ENCODE results near the gene CEP44. TPM values are rescaled to one million over a fixed set of nuclear protein-coding genes. Genes with fewer than 3 reads are reported as not detected.
A peak's percentile ranks its signal among the peaks of the same experiment; 100 is the strongest.
"Not testable (repeated sequence)": the region's sequence is repeated elsewhere in the genome, so short reads cannot be mapped to it uniquely, and the experiment has no call there.

CEP44 gene, protein sequence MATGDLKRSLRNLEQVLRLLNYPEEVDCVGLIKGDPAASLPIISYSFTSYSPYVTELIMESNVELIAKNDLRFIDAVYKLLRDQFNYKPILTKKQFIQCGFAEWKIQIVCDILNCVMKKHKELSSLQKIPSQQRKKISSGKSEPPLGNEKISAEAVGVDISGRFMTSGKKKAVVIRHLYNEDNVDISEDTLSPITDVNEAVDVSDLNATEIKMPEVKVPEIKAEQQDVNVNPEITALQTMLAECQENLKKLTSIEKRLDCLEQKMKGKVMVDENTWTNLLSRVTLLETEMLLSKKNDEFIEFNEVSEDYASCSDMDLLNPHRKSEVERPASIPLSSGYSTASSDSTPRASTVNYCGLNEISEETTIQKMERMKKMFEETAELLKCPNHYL
- 7.7 and 10.7 TPM in 2 replicates for total RNA-seq

DNA sequence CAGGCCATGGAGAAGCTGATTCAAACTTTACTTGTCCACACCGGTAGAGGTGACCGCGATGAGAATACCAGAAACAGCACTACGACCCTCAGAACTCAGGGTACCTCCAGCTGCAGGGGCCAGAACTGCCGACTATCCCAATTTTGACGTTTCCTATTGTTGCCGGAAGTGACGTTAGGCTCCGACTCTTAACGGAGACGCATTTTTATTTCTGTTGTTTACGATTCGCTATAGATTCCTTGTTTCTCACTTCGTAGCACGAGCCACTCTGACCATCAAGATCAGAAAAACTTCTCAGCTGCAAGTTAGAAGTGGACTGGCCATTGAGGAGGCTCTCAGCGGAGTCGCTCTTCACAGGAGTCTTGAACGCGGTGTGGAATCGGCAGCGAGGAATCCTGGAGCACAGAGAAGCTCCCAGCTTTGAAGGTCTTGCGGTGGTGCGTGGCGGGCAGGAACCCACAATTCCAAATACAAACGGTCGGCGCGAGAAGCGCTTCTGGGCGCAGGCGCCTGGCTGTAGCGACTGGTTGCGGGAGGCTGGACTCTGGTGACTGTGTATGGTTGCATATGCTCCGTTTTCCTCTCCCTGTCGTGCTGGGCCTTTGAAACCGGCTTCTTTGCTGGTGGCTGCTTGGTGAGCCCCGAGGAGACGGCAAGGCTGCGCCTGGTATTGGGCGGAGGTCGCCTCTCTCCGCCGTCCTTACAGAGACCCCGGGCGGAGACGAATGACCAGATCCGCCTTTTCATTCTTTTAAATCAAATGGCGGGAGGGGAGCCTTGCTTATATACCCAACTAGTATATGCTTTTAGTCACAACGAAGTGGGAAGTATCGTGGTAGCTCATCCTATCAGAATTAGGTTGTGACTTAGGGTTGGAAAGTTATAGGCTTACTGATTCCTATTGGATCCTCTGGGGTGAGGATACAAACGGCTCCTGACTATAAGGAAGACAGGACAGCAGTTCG is at the start of gene CEP44, which contains the start of gene FBXO8:
Gene CEP44 (plus strand): TSS at position 405 of the 965 bp plus-strand sequence. CDS start 15,211 bp downstream, outside the sequence.
Gene FBXO8 (minus strand): TSS at position 161 of the 965 bp plus-strand sequence. CDS start 20,575 bp downstream, outside the sequence.
- peak; percentile 78 to 83 for DNase-seq (ENCODE audit: low read depth in 2 of 2)

DNA sequence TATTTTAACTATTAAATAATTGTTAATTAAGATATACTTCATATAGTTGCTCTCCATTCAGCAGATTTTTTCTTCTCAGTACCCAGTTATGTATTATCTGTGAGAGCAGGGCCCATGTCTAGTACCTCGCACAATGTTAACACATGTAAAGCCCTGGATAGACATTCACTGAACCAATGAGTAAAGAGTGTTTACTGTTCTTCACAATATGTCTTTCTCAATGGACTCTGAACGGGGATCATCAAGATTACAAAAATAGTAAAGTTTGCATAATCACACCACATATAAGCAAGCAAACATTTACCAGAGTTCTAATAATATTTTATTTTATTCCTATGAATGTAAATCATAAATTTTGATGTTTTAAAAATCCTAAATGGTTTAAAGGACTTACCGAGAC is 47.4 kb upstream of the CEP44 start:
- DNase-seq (ENCODE audit: low read depth in 2 of 2), result no peak

DNA sequence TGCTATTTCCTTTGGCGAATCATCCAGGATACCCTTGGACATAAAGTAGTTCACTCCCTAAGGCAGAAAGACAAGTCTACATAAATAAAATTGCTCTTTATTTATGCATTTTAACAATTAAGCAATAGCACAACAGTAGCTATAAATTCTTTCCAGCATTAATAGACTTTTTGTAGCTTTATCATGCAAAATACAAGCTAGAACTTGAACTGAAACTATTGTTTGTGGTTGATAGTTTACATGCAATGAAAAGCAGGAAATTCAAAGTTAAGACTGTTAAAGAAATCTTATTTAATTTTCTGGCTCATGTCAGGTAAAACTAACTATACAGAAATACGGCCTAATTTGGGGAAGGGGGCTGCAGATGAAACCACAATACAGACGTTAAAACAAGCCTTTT is 42.5 kb upstream of the CEP44 start:
- DNase-seq (ENCODE audit: low read depth in 2 of 2), result no peak

- no peak for DNase-seq (ENCODE audit: low read depth in 2 of 2)
Observed at GRCh38 chr4:174244441-174244840, 39.3 kb upstream of the CEP44 start.

GRCh38 chr4:174245714-174246113 is 38.0 kb upstream of the CEP44 start:
- no peak for DNase-seq (ENCODE audit: low read depth in 2 of 2)

DNA sequence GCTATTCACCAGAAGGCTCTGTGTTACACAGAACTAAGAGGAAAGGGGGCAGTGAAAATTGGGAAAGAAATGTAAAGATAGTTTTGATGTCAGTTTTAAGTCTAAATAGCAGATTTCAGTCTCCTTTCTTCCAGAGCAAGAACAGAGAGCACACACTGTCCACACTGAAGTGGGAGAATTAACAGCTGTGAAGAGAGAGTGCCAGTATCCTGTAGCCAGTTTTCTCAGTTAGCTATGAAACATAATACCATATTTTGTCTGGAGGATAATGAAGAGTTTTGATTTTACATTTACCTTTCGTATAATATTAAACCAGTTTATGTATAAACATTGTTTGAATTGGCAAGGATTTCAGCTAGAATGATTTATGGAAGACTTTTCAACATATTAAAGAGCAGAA is 35.3 kb upstream of the CEP44 start:
- no peak for DNase-seq (ENCODE audit: low read depth in 2 of 2)

DNA sequence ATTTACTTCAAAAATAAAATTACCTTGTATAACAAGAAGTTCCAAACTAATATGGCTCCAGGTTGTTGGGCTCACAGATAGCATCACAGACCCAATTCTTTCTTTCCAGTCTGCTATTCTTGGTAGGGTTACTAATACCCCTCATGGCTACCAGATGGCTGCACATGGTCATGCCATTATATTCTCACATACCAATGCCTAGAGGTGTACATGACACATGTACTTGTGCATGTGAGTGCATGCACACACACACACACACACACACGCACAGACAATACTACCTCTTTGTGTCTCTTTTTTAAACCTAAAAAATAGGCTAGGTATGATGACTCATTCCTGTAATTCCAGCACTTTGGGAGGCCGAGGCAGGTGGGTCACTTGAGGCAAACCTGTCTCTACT is 31.3 kb upstream of the CEP44 start:
- DNase-seq (ENCODE audit: low read depth in 2 of 2), result no peak

DNA sequence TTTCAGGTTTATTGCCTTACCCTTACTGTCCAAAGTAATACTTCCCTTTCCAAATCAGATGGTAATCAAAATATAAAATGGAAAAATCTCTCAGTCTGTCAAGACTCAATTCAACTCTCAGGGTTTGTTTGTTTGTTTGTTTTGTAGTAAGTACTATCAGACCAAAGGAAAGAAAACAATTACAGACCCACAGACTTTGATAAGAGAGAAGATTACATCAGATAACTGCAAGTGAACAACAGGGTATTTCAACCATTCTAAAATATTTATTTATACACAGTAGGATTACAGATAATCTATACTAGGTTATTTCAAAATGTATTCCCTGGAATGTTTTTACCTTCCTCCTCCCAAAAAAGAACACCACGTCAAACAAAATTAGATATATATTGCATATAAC is 29.1 kb upstream of the CEP44 start:
- no peak for DNase-seq (ENCODE audit: low read depth in 2 of 2)

- DNase-seq (ENCODE audit: low read depth in 2 of 2), result no peak
Observed at GRCh38 chr4:174255374-174255773, 28.3 kb upstream of the CEP44 start.

GRCh38 chr4:174255786-174256185 is 27.9 kb upstream of the CEP44 start:
- no peak for DNase-seq (ENCODE audit: low read depth in 2 of 2)

DNA sequence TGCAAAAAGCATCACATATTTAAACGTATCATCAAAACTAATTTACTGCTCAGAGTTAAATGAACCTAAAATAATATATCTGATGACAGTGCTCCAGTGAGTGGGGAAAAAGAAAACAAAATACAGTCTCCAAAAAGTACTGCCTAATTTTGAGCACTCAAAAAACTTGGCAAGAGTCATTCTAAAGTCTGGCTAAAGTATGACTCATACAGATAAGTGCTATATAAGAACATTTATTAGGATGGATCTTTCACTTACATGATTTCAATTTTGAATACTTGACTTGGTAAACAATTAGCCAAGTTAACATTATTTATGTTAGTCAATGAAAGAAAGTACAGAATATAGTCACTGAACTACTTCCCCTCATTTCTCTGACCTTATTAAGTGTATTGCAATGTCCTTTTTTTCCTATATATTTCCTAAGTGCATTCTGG is 27.4 kb upstream of the CEP44 start:
- DNase-seq (ENCODE audit: low read depth in 2 of 2), result no peak

DNA sequence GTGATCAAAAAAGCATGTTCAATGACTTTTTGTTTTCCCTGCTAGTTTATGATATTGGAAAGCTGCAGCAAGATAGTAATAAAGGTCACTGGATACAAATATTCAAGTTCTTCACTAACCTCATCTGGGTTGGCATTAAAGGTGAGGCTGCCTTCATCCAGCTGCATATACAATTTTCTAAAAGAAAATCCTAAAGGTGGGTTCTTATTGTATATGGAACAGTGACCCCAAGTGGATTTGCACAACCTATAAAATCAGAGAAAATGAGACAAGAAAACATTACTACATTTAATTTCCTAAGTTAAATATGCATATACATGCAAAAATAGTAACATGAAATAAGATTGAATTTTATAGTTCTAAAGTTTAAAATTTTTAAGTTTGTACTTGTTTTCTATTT is 24.1 kb upstream of the CEP44 start:
- no peak for DNase-seq (ENCODE audit: low read depth in 2 of 2)

GRCh38 chr4:174260099-174260498 is 23.6 kb upstream of the CEP44 start:
- no peak for DNase-seq (ENCODE audit: low read depth in 2 of 2)

DNA sequence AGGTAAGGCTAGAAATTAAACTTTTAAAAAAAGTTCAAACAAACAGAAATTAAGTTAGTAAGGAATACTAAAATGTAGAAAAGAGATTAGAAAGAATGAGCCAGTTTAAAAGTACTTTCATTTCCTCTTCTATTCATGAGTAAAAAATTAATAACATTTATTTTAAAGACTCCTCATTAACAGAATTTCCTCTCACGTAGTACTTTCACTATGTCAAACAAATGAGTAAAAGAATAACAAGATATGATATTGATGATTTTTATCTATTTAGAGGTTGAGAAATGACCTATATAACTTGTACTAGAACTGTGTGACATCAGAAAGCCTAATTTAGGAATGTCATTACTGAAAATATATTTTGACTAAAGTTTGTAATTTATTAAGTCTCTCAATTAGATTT is 22.3 kb upstream of the CEP44 start:
- DNase-seq (ENCODE audit: low read depth in 2 of 2), result not testable (repeated sequence)

DNA sequence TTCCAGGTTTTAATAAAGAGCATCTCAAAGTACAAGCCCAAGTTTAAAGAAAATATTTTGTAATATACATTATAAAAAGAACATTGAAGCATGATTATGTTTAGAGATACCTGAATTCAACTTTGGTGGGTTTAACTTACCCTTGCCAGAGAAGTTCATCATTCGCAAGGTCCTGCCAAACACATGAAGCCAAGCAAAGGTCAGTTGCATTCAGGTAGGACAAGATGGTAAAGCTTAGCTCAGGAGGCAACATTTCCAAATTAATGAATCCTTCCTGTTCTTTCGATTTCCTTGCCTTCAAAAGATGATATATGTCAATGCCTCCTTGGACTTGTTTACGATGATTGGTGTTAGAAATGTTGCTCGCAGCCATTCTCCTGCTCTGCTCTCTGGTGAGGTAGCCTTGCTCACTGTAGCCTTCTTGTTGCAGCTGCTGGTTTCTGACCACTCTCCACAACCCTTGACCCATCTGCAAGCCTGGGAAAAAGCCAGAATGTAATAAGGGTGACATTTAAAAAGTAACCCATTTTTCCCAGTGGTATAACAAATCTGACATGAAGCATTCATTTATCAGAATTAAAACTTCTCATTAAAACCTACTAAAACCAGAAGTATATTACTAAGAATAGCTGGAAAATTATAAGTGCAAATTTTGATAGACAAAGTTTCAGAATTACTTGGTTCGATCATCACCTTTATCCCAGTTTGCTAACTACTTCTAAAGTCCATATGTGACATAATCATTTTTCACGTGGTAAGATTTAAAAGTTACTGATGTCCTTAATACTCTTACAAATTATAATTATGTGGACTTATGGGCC is 20.9 kb upstream of the CEP44 start:
- DNase-seq (ENCODE audit: low read depth in 2 of 2), result no peak

GRCh38 chr4:174263445-174263736 is 20.3 kb upstream of the CEP44 start:
- no peak for DNase-seq (ENCODE audit: low read depth in 2 of 2)

DNA sequence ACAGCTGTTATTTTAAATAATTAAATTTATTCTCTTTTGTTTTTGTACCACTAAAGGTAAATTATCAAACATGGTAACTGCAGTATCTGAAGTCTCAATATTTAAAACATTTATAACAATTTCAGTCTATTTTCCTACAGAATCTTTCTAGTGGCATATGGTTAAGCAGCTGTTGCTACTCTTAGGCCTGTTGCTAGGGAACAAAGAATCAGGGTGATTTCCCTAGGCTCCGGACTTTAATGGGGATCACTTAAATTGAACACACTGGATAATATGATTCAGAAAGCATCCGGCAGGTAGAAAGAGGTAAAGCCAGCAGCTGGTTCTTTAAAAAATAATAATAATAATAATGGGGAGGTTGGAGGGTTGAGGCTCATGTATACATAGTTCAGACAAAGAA is 17.8 kb upstream of the CEP44 start:
- DNase-seq (ENCODE audit: low read depth in 2 of 2), result no peak

DNA sequence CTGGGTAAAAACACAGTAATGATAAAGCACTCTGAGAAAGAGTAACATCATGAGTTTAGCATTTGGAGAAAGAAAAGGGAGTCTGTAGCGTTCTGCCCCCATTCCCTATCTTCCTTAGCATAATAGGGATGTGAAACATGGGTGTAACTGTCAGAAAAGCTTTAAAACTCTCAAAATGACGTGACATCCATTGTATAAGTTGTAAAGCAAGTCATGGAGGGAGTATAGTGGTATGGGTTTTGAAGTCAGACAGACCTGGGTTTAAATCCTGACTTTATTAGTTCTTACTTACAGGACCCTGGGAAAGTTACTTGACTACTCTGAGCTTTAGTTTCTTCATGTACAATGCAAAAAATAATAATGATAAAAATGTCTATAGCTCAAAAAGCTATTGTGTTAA is 17.3 kb upstream of the CEP44 start:
- DNase-seq (ENCODE audit: low read depth in 2 of 2), result no peak

GRCh38 chr4:174273930-174274329 is 9.8 kb upstream of the CEP44 start:
- no peak for DNase-seq (ENCODE audit: low read depth in 2 of 2)

DNA sequence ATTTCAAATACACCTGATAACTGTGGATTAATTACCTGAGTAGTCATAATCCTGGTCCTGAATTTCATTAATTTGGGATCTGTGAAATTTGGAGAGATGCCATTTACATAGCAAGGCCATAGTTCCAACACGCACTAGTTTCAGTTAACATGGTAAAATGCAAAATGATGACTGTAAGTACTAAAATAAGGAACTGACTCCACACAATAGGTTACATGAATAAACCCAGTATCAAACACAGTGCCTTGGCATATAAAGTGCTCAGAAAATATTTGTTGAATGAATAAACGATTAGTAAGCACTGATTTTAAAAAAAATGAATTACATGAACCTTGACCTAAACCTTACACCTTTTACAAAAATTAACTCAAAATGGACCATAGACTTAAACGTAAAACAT is 9.3 kb upstream of the CEP44 start:
- DNase-seq (ENCODE audit: low read depth in 2 of 2), result no peak

GRCh38 chr4:174275101-174275500 is 8.6 kb upstream of the CEP44 start:
- DNase-seq (ENCODE audit: low read depth in 2 of 2), result no peak

- DNase-seq (ENCODE audit: low read depth in 2 of 2), result no peak
Observed at GRCh38 chr4:174277433-174277832, 6.3 kb upstream of the CEP44 start.

Data from dermis microvascular lymphatic vessel endothelial cell (primary cell).